ENCODE measurements around the gene JARID2. TPM values are rescaled to one million over a fixed set of nuclear protein-coding genes. Genes with fewer than 3 reads are reported as not detected.
A peak's percentile ranks its signal among the peaks of the same experiment; 100 is the strongest.

Gene JARID2
- total and polyA plus RNA-seq, 9 of the 15 experiments (the other 6 are each of a cell fraction or from before 2014, with no cell fraction given): 5.0 to 29.0 (median 15.6) TPM

DNA sequence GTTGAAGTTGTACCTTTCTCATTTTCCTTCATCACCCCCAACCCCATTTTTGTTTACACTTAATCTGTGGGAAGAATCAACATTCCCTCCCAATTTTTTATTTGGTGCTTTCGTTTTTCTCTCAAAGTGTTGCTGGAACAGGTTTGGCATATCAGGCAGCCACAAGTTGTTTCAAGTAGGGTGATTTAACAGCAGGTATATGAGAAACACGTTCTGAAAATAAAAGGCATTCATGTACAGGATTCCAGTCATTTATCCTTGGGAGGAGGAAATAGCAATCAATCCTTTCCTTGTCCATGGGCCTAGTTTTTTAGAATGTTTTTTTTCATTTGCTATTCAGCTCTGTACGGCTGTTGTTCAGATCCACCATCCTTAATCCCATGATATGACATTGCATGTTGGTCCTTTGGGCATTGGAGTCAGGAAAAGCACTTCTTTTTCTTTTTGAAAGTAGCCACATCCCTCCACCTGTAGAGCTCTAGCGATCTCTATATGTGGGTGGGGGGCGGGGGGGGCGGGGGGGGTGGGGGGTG is 120.2 kb downstream of the JARID2 start:
- no peaks in the 10 kb centered on the region for H3K27me3 ChIP-seq (ENCODE audit: control insufficient read depth in 2 of 2, insufficient read depth in 2 of 2, low read length in 2 of 2)
- H3K36me3 ChIP-seq (ENCODE audit: control insufficient read depth, insufficient read depth, low read length): peaks cover 6% of the 10 kb centered on the region; the same call in 1 of the 3 replicates
- H3K4me2 ChIP-seq (ENCODE audit: insufficient read depth, low read length): no peak overlapping the region
- no TSS peak for BruUV-seq (replicated peaks)
- no peaks in the 10 kb centered on the region for H3K9me3 ChIP-seq (replicated peaks; ENCODE audit: control insufficient read depth, insufficient read depth, low read depth, low read length)
- FAIRE-seq (no peak), DNase-seq (ENCODE audit: extremely low read depth in 1 of 4, low spot score in 3 of 4) (no peak), ATAC-seq (no peak)
- no peaks in the 10 kb centered on the region for H3K9me1 ChIP-seq (ENCODE audit: control insufficient read depth, insufficient read depth, low read length)
- peaks cover 22 to 88% of the 10 kb centered on the region in 2 experiments for H3K4me1 ChIP-seq (replicated peaks in 1 of 2; ENCODE audit: control insufficient read depth in 2 of 2, insufficient read depth in 2 of 2, low read length in 2 of 2)
- ChIA-PET POLR2A (no interaction called here), CTCF (ENCODE audit: low intra/inter-chr PET ratio) (no interaction called here)
- peaks cover 59% of the 10 kb centered on the region for H4K20me1 ChIP-seq (replicated peaks; ENCODE audit: control insufficient read depth, insufficient read depth, low read length)
- intact Hi-C loops (cut with micrococcal nuclease) (no loop called here), in situ Hi-C loops (cut with MboI) (no loop called here)
- peaks cover 98% of the 10 kb centered on the region for H3K79me2 ChIP-seq (ENCODE audit: control insufficient read depth, insufficient read depth, low read length)
- no peak overlapping the region for H3K9ac ChIP-seq (ENCODE audit: insufficient read depth in 1 of 2, low read depth in 2 of 2, low read length in 2 of 2)
- H2AFZ ChIP-seq (ENCODE audit: low read depth, low read length): no peak overlapping the region
- 19% methylated on average over 6 of the region's 6 CpGs for WGBS (ENCODE audit: insufficient coverage, low coverage, missing lambda C conversion rate)
- no peak overlapping the region for H3K4me3 ChIP-seq
- no peak overlapping the region for H3K27ac ChIP-seq (ENCODE audit: extremely low read depth, low read depth, low read length)
- TF ChIP-seq, protein P1, sequence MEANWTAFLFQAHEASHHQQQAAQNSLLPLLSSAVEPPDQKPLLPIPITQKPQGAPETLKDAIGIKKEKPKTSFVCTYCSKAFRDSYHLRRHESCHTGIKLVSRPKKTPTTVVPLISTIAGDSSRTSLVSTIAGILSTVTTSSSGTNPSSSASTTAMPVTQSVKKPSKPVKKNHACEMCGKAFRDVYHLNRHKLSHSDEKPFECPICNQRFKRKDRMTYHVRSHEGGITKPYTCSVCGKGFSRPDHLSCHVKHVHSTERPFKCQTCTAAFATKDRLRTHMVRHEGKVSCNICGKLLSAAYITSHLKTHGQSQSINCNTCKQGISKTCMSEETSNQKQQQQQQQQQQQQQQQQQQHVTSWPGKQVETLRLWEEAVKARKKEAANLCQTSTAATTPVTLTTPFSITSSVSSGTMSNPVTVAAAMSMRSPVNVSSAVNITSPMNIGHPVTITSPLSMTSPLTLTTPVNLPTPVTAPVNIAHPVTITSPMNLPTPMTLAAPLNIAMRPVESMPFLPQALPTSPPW (CRISPR knock-in tag; IDR thresholded peaks at IDR 0.05): 0 out of 2 replicates have a peak, but pooled peaks have one; percentile 33
- TF ChIP-seq TSC22D4 (tag; IDR thresholded peaks at IDR 0.05): no peak

GRCh38 chr6:15366879-15367278 is 121.0 kb downstream of the JARID2 start:
- in situ Hi-C loops (cut with MboI) (no loop called here), intact Hi-C loops (cut with micrococcal nuclease) (no loop called here)
- DNase-seq (ENCODE audit: extremely low read depth in 1 of 4, low spot score in 3 of 4) (no peak), FAIRE-seq (no peak), ATAC-seq (no peak)
- Histone ChIP-seq H3K4me1 (replicated peaks in 1 of 2; ENCODE audit: control insufficient read depth in 2 of 2, insufficient read depth in 2 of 2, low read length in 2 of 2) (peaks cover 18 to 80% of the 10 kb centered on the region in 2 experiments), H2AFZ (ENCODE audit: low read depth, low read length) (no peak overlapping the region), H3K9ac (ENCODE audit: insufficient read depth in 1 of 2, low read depth in 2 of 2, low read length in 2 of 2) (no peak overlapping the region), H4K20me1 (replicated peaks; ENCODE audit: control insufficient read depth, insufficient read depth, low read length) (peaks cover 66% of the 10 kb centered on the region), H3K9me1 (ENCODE audit: control insufficient read depth, insufficient read depth, low read length) (no peaks in the 10 kb centered on the region), H3K79me2 (ENCODE audit: control insufficient read depth, insufficient read depth, low read length) (peaks cover 98% of the 10 kb centered on the region), H3K9me3 (replicated peaks; ENCODE audit: control insufficient read depth, insufficient read depth, low read depth, low read length) (no peaks in the 10 kb centered on the region), H3K27ac (ENCODE audit: extremely low read depth, low read depth, low read length) (no peak overlapping the region), H3K4me2 (ENCODE audit: insufficient read depth, low read length) (no peak overlapping the region), H3K4me3 (no peak overlapping the region), H3K27me3 (ENCODE audit: control insufficient read depth in 2 of 2, insufficient read depth in 2 of 2, low read length in 2 of 2) (no peaks in the 10 kb centered on the region), H3K36me3 (ENCODE audit: control insufficient read depth, insufficient read depth, low read length) (peaks cover 6% of the 10 kb centered on the region; the same call in 1 of the 3 replicates)
- 49% methylated on average over 2 of the region's 2 CpGs for WGBS (ENCODE audit: insufficient coverage, low coverage, missing lambda C conversion rate)
- BruUV-seq (replicated peaks): no TSS peak
- ChIA-PET POLR2A (no interaction called here), CTCF (ENCODE audit: low intra/inter-chr PET ratio) (no interaction called here)
- TF ChIP-seq STAG1 (CRISPR knock-in tag; IDR thresholded peaks at IDR 0.05; ENCODE audit: borderline replicate concordance): no peak
- TF ChIP-seq TCFL5 (CRISPR knock-in tag; conservative IDR thresholded peaks at IDR 0.05): no peak
- TF ChIP-seq ZC3H8 (IDR thresholded peaks at IDR 0.05): no peak
- no peak for TF ChIP-seq ZZZ3 (IDR thresholded peaks at IDR 0.05)
- TF ChIP-seq, protein P2, sequence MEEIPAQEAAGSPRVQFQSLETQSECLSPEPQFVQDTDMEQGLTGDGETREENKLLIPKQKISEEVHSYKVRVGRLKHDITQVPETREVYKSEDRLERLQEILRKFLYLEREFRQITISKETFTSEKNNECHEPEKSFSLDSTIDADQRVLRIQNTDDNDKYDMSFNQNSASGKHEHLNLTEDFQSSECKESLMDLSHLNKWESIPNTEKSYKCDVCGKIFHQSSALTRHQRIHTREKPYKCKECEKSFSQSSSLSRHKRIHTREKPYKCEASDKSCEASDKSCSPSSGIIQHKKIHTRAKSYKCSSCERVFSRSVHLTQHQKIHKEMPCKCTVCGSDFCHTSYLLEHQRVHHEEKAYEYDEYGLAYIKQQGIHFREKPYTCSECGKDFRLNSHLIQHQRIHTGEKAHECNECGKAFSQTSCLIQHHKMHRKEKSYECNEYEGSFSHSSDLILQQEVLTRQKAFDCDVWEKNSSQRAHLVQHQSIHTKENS (CRISPR knock-in tag; IDR thresholded peaks at IDR 0.05): no peak

All from K562 (cell line).